Skin epidermis (tissue), 12 donors: ENCODE results near the gene MPPED1.

ENCODE experiments used
- H3K27ac ChIP-seq, 21 experiments: fragments of 200-600 bp; sonication (generic) in 11 of 21; one replicate each; pipeline ENCODE4 v1.5.0; 2020; ENCODE audit warnings: mild to moderate bottlenecking in 3 of 21, inconsistent platforms in 2 of 21, moderate library complexity in 2 of 21
- H3K4me3 ChIP-seq, 7 experiments: fragments of 200-600 bp; sonication (generic) in 2 of 7; one replicate each; pipeline ENCODE4 v1.5.0; 2020; ENCODE audit warnings: inconsistent platforms in 2 of 7, mild to moderate bottlenecking in 2 of 7, moderate library complexity in 1 of 7

MPPED1 gene

GRCh38 chr22:43440104-43440387, 28.2 kb downstream of the MPPED1 start:
- Histone ChIP-seq H3K4me3 (no peak overlapping the region), H3K27ac (no peak overlapping the region)

- H3K4me3 ChIP-seq = no peak overlapping the region
- no peak overlapping the region for H3K27ac ChIP-seq
Observed at GRCh38 chr22:43440556-43440955, 28.7 kb downstream of the MPPED1 start.

GRCh38 chr22:43441216-43441615, 29.4 kb downstream of the MPPED1 start:
- no peak overlapping the region for H3K4me3 ChIP-seq
- H3K27ac ChIP-seq = no peak overlapping the region

GRCh38 chr22:43441751-43442150, 29.9 kb downstream of the MPPED1 start:
- Histone ChIP-seq H3K4me3 (no peak overlapping the region), H3K27ac (no peak overlapping the region)

GRCh38 chr22:43442386-43443151, 30.8 kb downstream of the MPPED1 start:
- H3K27ac ChIP-seq = no peak overlapping the region
- H3K4me3 ChIP-seq = no peak overlapping the region

GRCh38 chr22:43443152-43443471, 31.3 kb downstream of the MPPED1 start:
- no peak overlapping the region for H3K27ac ChIP-seq

GRCh38 chr22:43446037-43446803, 34.4 kb downstream of the MPPED1 start:
- no peak overlapping the region for H3K27ac ChIP-seq
- H3K4me3 ChIP-seq = no peak overlapping the region

More at GRCh38 chr22:43443152-43443471, 31.3 kb downstream of the MPPED1 start:
- H3K4me3 ChIP-seq = no peak overlapping the region

GRCh38 chr22:43446916-43447315, 35.1 kb downstream of the MPPED1 start:
- H3K4me3 ChIP-seq = no peak overlapping the region
- no peak overlapping the region for H3K27ac ChIP-seq

GRCh38 chr22:43447380-43447779, 35.6 kb downstream of the MPPED1 start:
- no peak overlapping the region for H3K27ac ChIP-seq
- H3K4me3 ChIP-seq = no peak overlapping the region

- Histone ChIP-seq H3K27ac (no peak overlapping the region), H3K4me3 (no peak overlapping the region)
Observed at GRCh38 chr22:43448048-43448447, 36.2 kb downstream of the MPPED1 start.

- Histone ChIP-seq H3K4me3 (no peak overlapping the region), H3K27ac (no peak overlapping the region)
Observed at GRCh38 chr22:43449205-43449830, 37.5 kb downstream of the MPPED1 start.

GRCh38 chr22:43449831-43450225, 38.0 kb downstream of the MPPED1 start:
- Histone ChIP-seq H3K4me3 (no peak overlapping the region), H3K27ac (no peak overlapping the region)

- H3K27ac ChIP-seq = no peak overlapping the region
- no peak overlapping the region for H3K4me3 ChIP-seq
Observed at GRCh38 chr22:43451371-43452050, 39.7 kb downstream of the MPPED1 start.

- Histone ChIP-seq H3K27ac (no peak overlapping the region), H3K4me3 (no peak overlapping the region)
Observed at GRCh38 chr22:43455846-43456245, 44.0 kb downstream of the MPPED1 start.

- Histone ChIP-seq H3K4me3 (no peak overlapping the region), H3K27ac (no peak overlapping the region)
Observed at GRCh38 chr22:43457002-43457401, 45.2 kb downstream of the MPPED1 start.

- Histone ChIP-seq H3K4me3 (no peak overlapping the region), H3K27ac (no peak overlapping the region)
Observed at GRCh38 chr22:43462701-43463100, 50.9 kb downstream of the MPPED1 start.

GRCh38 chr22:43464809-43465208, 53.0 kb downstream of the MPPED1 start:
- Histone ChIP-seq H3K4me3 (no peak overlapping the region), H3K27ac (no peak overlapping the region)

- no peak overlapping the region for H3K4me3 ChIP-seq
- no peak overlapping the region for H3K27ac ChIP-seq
Observed at GRCh38 chr22:43465291-43466015, 53.6 kb downstream of the MPPED1 start.

GRCh38 chr22:43466710-43467109, 54.9 kb downstream of the MPPED1 start:
- no peak overlapping the region for H3K4me3 ChIP-seq
- no peak overlapping the region for H3K27ac ChIP-seq
